AG09309 (cell line): ENCODE data around the gene PYGM.

Experiments used
- DNase-seq: peaks from one replicate; pipeline ENCODE4 v3.0.0-alpha.2; 2010; ENCODE audit warnings: low read depth
- H3K4me3 ChIP-seq: 2 replicates; pipeline ENCODE4 v1.5.1; 2011; ENCODE audit warnings: mild to moderate bottlenecking, low read depth, low read length, moderate library complexity; ENCODE audit not compliant: control insufficient read depth
- CTCF ChIP-seq: IDR thresholded peaks from 2 replicates; pipeline ENCODE4 v1.5.1; 2011; ENCODE audit warnings: mild to moderate bottlenecking, low read depth, low read length, inconsistent platforms; ENCODE audit not compliant: insufficient read depth, control insufficient read depth; ENCODE audit errors: missing control alignments

PYGM gene

GRCh38 chr11:64767344-64768299, 7.8 kb upstream of the PYGM start:
- DNase-seq = no peak
- H3K4me3 ChIP-seq = no peak overlapping the region
- peak; percentile 75 for TF ChIP-seq CTCF

GRCh38 chr11:64766881-64767280, 7.1 kb upstream of the PYGM start:
- no peak overlapping the region for H3K4me3 ChIP-seq
- TF ChIP-seq CTCF = no peak
- DNase-seq = no peak

- no peak for DNase-seq
- TF ChIP-seq CTCF = no peak
- H3K4me3 ChIP-seq = no peak overlapping the region
Measured at GRCh38 chr11:64765851-64766665, 6.3 kb upstream of the PYGM start.

GRCh38 chr11:64765291-64765850, 5.6 kb upstream of the PYGM start:
- H3K4me3 ChIP-seq = no peak overlapping the region
- no peak for TF ChIP-seq CTCF
- DNase-seq = no peak

GRCh38 chr11:64764753-64765152, 5.0 kb upstream of the PYGM start:
- H3K4me3 ChIP-seq = no peak overlapping the region
- no peak for DNase-seq
- no peak for TF ChIP-seq CTCF

GRCh38 chr11:64764040-64764611, 4.4 kb upstream of the PYGM start:
- H3K4me3 ChIP-seq = no peak overlapping the region
- no peak for TF ChIP-seq CTCF
- DNase-seq = no peak
